GM18951 (cell line): ENCODE measurements around the gene PPARD.

Experiments
- POLR2A ChIP-seq: IDR thresholded peaks from 4 replicates; pipeline ENCODE4 v1.6.1; 2011; ENCODE audit warnings: mild to moderate bottlenecking; ENCODE audit not compliant: insufficient read length, insufficient read depth; ENCODE audit errors: extremely low read depth
- in situ Hi-C: fragments of 300-500 bp; cut with MboI; formaldehyde crosslinking; loops from one replicate; pipeline ENCODE4 v1.12.0; 2022; ENCODE audit warnings: low sequenced_read_pairs, mixed read lengths, inconsistent platforms; ENCODE audit not compliant: unreplicated experiment

PPARD gene

DNA sequence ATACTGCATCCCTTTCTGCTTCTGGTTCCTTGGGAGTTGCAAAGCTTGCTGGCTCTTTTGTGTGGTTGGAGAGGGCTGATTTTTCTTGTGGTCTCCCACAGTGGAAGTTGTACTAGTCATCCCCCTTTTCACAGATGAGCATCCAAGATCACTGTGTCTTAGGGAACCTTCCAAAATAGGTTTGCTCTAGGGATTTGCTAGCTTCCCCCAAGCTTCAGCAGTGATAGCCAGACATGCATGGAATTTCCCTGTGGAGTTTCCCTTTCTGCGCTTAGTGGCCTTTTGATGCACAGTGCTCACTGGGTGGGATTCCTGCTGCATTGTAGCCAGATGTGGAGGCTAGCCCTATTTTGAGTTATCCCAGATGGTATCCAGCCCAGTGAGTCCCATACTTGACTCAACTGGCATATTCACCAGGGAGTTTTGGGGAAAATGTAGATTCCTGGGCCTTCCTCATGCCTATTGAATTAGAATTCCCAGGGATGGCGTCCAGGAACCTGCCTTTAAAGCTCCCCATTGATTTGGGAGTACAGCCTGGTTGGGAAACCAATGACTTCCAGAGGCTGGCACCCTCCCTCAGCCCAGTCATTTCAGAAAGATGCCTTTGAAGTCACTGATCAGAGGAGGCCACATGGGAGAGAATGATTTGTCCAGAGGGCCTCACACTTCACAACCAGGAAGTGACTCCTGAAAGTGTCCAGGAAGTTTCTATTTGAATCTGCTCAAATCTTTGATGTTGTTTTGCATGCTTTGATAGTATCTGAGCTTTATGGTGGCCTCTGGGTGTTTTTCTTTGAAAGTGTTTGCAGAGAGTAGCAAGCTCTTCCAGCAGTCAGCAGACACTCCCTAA, 25.9 kb downstream of the PPARD start:
- in situ Hi-C loops: no loop called here

DNA sequence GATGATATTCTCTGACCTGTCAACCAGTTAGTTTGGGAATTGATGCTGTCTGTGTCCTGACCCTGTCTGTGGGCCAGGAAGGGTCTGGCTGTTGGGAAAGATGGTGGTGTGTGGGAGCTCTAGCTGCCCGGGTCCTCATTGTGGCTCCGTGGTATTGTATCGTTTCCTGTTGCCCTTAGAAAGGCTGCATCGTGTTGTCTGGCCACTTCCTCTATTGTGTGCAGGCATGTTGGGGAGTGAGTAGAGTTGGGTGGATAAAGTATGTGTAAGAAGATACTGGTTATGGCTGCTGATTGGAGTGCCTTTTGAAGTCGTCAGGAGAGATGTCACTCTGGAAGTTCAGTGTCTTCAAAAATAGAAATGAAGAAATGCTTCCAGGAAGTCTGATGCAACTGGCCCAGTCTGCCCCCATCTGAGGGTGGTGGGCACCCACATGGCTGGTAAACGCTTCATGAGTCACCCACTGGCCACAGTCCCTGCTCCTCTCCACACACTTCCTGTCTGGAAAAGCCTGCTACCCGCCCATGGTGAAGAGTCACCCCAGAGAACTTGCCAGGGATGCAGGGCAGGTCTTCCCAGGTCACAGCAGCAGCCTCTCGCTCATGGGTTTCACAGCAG, 27.9 kb downstream of the PPARD start:
- in situ Hi-C loops: no loop called here
- no peak for TF ChIP-seq POLR2A

More for the DNA sequence above, 25.9 kb downstream of the PPARD start:
- no peak for TF ChIP-seq POLR2A

DNA sequence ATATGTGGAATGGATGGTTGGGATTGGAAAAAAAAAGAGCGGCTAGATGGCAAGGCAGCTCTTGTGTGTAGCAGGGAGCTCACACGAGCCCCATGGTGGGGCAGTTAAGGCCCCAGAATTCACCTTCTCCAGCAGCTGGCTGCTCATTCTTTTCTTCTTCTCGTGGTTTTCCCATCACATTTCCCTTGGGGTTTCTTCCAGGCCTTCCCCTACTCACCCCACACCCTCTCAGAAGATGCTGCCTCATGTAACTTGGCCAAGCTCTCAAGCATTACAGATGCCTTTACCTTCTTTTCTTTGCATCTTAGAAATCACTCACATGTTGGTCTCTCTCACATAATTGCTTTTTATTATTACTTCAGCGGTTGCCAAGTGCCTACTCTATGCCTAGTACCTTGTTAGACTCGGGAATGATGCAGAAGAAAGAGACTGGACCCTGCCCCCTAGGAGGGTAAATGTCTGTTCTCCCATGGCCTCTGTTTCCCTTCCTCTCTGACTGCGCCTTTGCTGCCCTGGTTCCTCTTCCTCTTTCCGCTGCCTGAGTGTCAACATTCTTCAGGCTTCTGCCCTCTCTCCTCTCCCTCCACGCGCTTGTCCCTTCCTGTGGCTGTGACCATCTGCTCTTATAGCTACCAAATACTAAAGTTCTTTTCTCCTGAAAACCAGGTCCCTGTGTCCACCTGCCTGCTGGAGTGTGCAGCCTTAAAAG, 28.6 kb downstream of the PPARD start:
- in situ Hi-C loops: no loop called here
- no peak for TF ChIP-seq POLR2A

DNA sequence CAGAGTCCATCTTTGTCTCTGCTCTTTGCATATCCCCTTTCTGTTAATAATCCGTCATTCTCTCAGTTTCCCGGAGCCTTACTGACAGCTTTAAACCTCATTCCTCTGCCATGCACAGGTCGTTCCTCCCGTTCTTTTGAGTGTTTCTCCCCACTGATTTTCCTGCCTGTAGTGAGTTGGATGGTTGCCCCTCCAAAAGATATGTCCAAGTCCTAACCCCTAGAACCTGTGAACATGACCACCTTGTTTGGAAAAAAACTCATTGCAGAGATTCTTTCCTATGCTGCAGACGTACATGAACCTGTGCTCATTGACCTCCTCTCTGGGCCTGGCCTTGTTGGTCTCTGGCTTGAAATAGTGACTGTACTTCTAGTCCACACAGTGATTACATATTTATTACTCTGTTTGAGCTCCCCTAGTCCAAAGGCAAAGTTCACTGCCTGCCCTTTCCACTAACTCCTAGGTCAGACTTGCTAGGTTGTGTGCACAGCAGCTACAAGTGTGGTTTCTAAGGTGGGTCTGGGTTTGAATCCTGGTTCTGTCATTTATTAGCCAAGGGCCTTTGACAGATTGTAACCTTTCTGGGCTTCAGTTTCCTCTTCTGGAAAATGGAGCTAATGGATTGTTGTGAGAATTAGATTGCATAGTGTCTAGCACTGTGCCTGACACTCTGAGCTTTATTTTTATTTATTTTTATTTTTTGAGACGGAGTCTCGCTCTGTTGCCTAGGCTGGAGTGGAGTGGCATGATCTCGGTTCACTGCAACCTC, 29.3 kb downstream of the PPARD start:
- in situ Hi-C loops: no loop called here
- TF ChIP-seq POLR2A: no peak

DNA sequence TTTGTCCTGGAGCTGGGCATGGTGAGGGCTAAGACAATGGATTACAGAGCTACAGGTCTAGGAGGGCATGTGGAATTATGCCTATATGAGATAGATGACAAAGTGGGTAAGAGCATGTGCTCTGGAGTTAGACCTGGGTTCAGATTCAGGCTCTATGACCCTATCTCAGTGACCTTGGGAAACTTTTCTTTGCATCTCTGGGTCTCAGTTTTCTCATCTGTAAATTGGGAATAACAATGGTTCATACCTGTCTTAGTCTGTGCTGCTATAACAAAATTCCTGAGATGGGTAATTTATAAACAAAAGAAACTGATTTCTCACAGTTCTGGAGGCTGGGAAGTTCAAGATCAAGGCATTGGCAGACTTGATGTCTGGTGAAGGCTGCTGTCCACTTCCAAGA, 30.3 kb downstream of the PPARD start:
- no peak for TF ChIP-seq POLR2A
- in situ Hi-C loops: no loop called here

DNA sequence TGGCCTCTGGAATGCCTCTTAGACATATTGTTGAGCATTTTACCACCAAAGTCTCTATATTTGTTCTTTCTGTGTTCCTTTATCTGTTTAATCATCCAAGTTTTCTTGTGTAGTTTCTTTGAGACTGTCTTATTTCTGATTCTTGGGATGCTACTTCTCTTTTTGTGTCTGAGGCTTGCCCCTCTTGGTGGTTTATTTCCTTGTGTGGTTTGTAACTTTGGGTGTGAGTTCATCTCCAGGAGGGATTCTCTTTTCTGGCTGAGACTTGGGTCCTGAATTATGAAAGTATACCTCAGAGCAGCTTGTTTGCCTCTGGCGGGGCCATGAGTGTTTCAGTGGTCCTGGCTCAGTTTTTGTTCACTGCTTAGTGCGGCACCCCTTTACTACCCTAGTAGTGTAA, 33.9 kb downstream of the PPARD start:
- in situ Hi-C loops: no loop called here
- TF ChIP-seq POLR2A: no peak

DNA sequence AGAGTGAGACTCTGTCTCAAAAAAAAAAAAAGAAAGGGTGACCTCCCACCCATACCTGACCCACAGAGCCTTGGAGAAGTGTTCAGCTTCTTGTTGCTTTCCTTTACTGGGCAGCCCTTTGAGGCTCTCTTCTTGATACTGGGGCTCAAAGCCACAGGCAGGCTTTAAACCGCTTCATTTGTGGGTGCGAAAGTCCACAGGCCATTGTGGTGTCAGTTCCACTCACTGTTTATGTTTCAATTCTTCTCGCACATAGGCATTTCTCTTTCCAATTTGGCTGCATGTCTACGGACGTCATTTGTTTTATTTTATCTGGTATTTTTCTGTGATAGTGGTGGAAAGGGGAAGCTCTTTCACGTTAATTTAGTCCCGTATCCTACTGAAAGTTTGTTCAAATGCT, 34.6 kb downstream of the PPARD start:
- in situ Hi-C loops: no loop called here
- no peak for TF ChIP-seq POLR2A

DNA sequence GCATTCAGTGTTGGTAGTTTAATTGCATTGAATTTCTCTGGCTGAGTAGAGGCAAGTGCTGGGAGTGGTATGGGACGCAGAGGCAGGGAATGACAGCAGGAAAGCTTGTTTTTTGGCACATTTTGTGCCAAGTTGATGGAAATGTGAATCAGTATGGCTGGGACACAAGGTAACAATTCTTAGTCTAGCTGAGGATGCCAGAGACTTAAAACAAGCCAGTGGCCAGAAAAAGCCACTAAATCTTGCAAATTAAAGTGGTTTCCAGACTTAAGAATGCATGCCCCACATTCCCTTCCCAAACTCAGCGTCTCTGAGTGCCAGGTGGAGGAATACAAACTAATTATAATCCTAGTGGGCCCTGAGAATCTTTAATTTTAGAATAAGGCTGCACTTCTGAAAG, 35.9 kb downstream of the PPARD start:
- no peak for TF ChIP-seq POLR2A
- in situ Hi-C loops: no loop called here

DNA sequence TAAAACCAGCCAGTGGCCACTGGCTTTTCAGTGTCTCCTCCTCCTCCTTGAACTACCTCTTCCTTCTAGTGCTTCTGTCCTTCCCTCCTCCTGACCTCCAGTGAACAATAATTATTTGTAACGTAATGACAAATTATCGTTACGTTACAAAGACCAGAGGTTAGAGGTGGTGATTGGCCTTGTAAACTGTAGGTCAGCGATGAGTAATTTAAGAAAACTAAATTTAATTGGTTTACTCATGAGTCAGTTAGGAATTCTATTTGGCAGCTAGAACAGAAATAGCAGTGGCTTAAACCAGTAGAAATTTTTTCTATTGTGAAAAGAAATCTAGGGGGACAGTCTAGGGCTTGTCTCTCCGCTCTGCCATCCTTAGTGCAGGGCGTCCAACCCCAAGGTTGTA, 38.8 kb downstream of the PPARD start:
- in situ Hi-C loops: no loop called here
- TF ChIP-seq POLR2A: no peak

DNA sequence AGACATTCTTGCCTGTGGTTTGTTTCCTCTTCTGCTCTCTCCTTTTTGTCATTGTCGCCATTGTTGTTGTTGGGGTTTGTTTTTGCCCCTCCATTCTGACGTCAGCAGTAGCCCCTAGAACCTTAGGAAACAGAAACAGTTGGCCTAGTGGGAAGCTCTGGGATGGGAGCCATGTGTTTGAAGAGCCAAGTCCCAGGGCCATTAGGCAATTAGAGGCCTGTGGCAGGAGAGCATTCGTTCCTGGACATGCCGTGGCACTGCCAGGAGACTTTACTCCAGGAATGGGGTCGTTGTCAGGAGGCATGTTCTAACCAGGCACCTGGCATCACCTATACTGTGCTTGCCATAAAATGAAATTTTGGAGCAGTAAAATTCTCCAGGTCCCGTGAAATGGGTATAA, 39.7 kb downstream of the PPARD start:
- TF ChIP-seq POLR2A: no peak
- in situ Hi-C loops: no loop called here

DNA sequence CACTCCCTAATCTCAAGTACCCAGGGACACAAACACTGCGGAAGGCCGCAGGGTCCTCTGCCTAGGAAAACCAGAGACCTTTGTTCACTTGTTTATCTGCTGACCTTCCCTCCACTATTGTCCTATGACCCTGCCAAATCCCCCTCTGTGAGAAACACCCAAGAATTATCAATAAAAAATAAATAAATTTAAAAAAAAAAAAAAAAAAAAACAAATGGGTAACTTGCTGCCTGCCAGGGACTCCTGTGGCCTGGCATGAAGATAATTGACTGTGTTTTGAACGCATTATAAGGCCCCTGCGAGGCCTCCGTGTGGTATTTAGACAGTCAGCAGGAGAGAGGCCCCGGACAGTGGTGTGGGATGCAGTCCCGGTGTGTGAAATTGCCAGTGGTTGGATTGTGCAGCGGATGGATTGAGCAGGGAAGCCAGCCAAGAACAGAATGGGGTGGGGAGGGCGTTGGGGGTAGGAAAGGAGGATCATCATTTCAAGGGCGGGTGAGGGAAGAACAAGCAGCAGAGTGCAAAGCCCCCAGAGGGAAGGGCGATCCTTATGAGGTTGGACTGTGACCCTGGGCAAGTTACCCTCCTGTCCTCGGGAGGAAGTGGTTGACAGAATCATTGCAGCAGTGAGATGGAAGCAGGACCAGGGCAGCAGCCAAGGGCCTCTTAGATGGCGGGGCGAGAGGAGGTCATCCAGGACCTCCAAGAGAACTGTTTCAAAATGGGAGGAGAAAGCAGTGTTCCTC, 43.3 kb downstream of the PPARD start:
- in situ Hi-C loops: no loop called here
- no peak for TF ChIP-seq POLR2A

DNA sequence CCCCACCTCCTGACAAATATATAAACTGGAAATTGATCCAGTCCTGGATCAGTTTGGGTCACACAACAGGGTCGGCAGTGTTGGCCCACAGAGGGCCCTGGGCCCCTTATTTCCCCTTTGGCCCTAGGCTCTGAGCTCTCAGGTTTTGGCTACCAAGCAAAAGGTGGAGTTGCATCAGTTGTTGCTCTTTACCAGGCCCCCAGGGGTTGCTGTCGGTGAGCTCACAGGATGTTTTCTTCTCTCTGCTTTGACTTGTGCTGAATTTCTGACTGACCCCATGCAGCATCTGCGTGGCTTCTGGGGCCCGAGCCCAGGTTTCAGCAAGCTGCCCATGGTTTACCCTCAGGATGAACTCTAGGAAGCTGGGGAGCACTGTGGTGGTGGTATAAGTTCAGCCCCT, 44.6 kb downstream of the PPARD start:
- no peak for TF ChIP-seq POLR2A
- in situ Hi-C loops: no loop called here
